HEK293T (cell line): ENCODE data around the gene PASD1.

Source experiments
- BHLHE40 ChIP-seq: fragments of 450-650 bp; IDR thresholded peaks from 2 replicates; pipeline ENCODE4 v1.6.1; 2016; ENCODE audit warnings: mild to moderate bottlenecking, moderate library complexity, borderline replicate concordance
- ELF4 ChIP-seq: fragments of 450-650 bp; IDR thresholded peaks from 2 replicates; pipeline ENCODE4 v1.6.1; 2017; ENCODE audit warnings: antibody characterized with exemption
- FOXA1 ChIP-seq: fragments of 450-650 bp; IDR thresholded peaks from 2 replicates; pipeline ENCODE4 v1.6.1; 2016; ENCODE audit warnings: mild to moderate bottlenecking
- FOXK2 ChIP-seq: fragments of 450-650 bp; IDR thresholded peaks from 2 replicates; pipeline ENCODE4 v1.6.1; 2016; ENCODE audit warnings: mild to moderate bottlenecking
- FOXM1 ChIP-seq: fragments of 450-650 bp; IDR thresholded peaks from 2 replicates; pipeline ENCODE4 v1.6.1; 2017; ENCODE audit warnings: mild to moderate bottlenecking, borderline replicate concordance
- HDGF ChIP-seq: fragments of 450-650 bp; IDR thresholded peaks from 2 replicates; pipeline ENCODE4 v1.6.1; 2017; ENCODE audit warnings: antibody characterized with exemption, borderline replicate concordance
- PKNOX1 ChIP-seq: fragments of 450-650 bp; IDR thresholded peaks from 2 replicates; pipeline ENCODE4 v1.6.1; 2016
- SUZ12 ChIP-seq: fragments of 450-650 bp; IDR thresholded peaks from 2 replicates; pipeline ENCODE4 v1.6.1; 2016; ENCODE audit warnings: mild to moderate bottlenecking
- TARDBP ChIP-seq: fragments of 450-650 bp; IDR thresholded peaks from 2 replicates; pipeline ENCODE4 v1.6.1; 2016

- TF ChIP-seq ELF4 (no peak), FOXK2 (no peak), HDGF (no peak), FOXM1 (no peak), SUZ12 (no peak), BHLHE40 (no peak), FOXA1 (no peak), TARDBP (no peak), PKNOX1 (no peak)
These were observed 25.9 kb upstream of the PASD1 start for GRCh38 chrX:151537572-151537971.
